T-helper 17 cell (primary cell): ENCODE measurements around the gene ACSL5. TPM values are rescaled to one million over a fixed set of nuclear protein-coding genes. Genes with fewer than 3 reads are reported as not detected.

Experiments
- ATAC-seq: fragments of 150-1000 bp; cut with Tn5 transposase; 2 replicates; pipeline ENCODE4 v1.10.0; 2021; ENCODE audit warnings: mild to moderate bottlenecking, moderate library complexity
- DNase-seq, 3 donors: peaks; one replicate each; pipeline versions ENCODE4 v3.0.0 to v3.0.0-alpha.2; 2020 to 2021
- H3K9me3 ChIP-seq: one replicate; pipeline ENCODE4 v1.7.0; 2013; ENCODE audit warnings: low read length, mild to moderate bottlenecking; ENCODE audit not compliant: control insufficient read depth, poor library complexity, severe bottlenecking
- H3K27ac Mint-ChIP-seq: one replicate; pipeline ENCODE4 v1.8.0; 2022; ENCODE audit warnings: mild to moderate bottlenecking, moderate library complexity, mixed read lengths
- H3K27me3 Mint-ChIP-seq: one replicate; pipeline ENCODE4 v1.8.0; 2022; ENCODE audit warnings: mixed read lengths
- H3K36me3 Mint-ChIP-seq: one replicate; pipeline ENCODE4 v1.8.0; 2022; ENCODE audit warnings: low read depth, mixed read lengths
- H3K4me1 Mint-ChIP-seq: one replicate; pipeline ENCODE4 v1.8.0; 2022; ENCODE audit warnings: mild to moderate bottlenecking, mixed read lengths
- H3K4me3 Mint-ChIP-seq: one replicate; pipeline ENCODE4 v1.8.0; 2022; ENCODE audit warnings: mild to moderate bottlenecking, moderate library complexity, mixed read lengths
- total RNA-seq, 4 donors: library from RNA in 2 of 4; stranded (reverse) in 2 of 4; gene quantifications; one replicate each; pipeline ENCODE4 v1.2.3 and lab custom pipeline; 2022 to 2026

The ACSL5 gene
- total RNA-seq, 2 donors from 2014 or later: 35.4 to 44.2 TPM

DNA sequence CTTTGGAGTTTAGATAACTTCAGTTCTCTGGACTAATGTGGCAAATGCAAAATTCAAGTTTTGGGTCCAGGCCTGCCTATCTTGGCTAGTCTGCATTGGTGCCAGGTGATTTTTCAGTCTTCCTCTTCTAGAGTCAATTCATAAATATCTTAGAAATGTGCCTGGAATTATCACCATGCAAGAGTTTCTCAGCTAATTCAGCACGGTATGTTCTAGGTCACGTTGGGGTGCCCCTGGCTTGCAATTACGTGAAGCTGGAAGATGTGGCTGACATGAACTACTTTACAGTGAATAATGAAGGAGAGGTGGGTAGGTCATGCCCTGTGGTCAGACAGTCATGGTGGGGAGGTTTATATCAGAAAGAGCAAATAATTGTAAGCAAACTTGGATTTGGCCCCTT lies 47.8 kb downstream of the ACSL5 start:
- Mint-ChIP-seq H3K27ac (peak overlapping the region; percentile 65), H3K4me1 (peaks cover 3% of the 10 kb centered on the region), H3K36me3 (peaks cover 8% of the 10 kb centered on the region), H3K4me3 (no peak overlapping the region), H3K27me3 (no peaks in the 10 kb centered on the region)
- ATAC-seq (no peak), DNase-seq (no peak)
- H3K9me3 ChIP-seq: no peaks in the 10 kb centered on the region

DNA sequence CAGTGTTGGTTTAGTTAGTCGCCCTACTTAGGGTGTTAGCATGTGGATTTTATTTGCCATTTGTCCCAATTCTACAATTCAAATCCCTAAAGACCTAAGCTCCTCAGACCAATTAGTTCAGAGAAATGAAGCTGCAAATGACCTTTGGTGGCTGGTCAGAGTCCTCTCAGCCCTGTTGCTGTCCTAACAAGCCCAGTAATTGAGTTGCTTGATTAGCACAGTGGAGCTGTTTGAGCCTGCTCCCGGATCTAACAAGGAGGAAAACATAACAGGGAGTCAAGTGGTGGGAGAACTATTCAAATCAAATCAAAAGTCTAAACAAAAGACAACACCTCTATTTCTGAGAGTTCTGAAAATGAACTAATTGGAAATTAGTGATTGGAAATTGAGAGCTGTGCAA lies 50.7 kb downstream of the ACSL5 start:
- H3K9me3 ChIP-seq: no peaks in the 10 kb centered on the region
- H3K27me3 Mint-ChIP-seq: no peaks in the 10 kb centered on the region
- H3K4me3 Mint-ChIP-seq: no peak overlapping the region
- peaks cover 10% of the 10 kb centered on the region for H3K36me3 Mint-ChIP-seq
- H3K27ac Mint-ChIP-seq: no peak overlapping the region
- peaks cover 8% of the 10 kb centered on the region for H3K4me1 Mint-ChIP-seq
- DNase-seq: no peak
- no peak for ATAC-seq

- Mint-ChIP-seq H3K4me3 (no peak overlapping the region), H3K27ac (peak overlapping the region; percentile 60), H3K36me3 (peaks cover 5% of the 10 kb centered on the region), H3K4me1 (peaks cover 6% of the 10 kb centered on the region), H3K27me3 (no peaks in the 10 kb centered on the region)
- H3K9me3 ChIP-seq: no peaks in the 10 kb centered on the region
- no peak for ATAC-seq
- DNase-seq: no peak
These were observed 52.2 kb downstream of the ACSL5 start for GRCh38 chr10:112426111-112426510.

GRCh38 chr10:112429147-112429546 lies 55.2 kb downstream of the ACSL5 start:
- no peak for ATAC-seq
- H3K9me3 ChIP-seq: no peaks in the 10 kb centered on the region

GRCh38 chr10:112429654-112430230 lies 55.8 kb downstream of the ACSL5 start:
- H3K4me1 Mint-ChIP-seq: peaks cover 7% of the 10 kb centered on the region
- no peak for DNase-seq
- H3K9me3 ChIP-seq: no peaks in the 10 kb centered on the region
- peak overlapping the region; percentile 47 for H3K27ac Mint-ChIP-seq
- no peak for ATAC-seq
- H3K36me3 Mint-ChIP-seq: peaks cover 5% of the 10 kb centered on the region
- H3K27me3 Mint-ChIP-seq: no peaks in the 10 kb centered on the region
- no peak overlapping the region for H3K4me3 Mint-ChIP-seq

More at GRCh38 chr10:112429147-112429546, 55.2 kb downstream of the ACSL5 start:
- Mint-ChIP-seq H3K4me1 (peaks cover 6% of the 10 kb centered on the region), H3K36me3 (peaks cover 5% of the 10 kb centered on the region), H3K27me3 (no peaks in the 10 kb centered on the region), H3K4me3 (no peak overlapping the region), H3K27ac (peak overlapping the region; percentile 47)
- DNase-seq: no peak

GRCh38 chr10:112433136-112433535 lies 59.2 kb downstream of the ACSL5 start:
- peaks cover 6% of the 10 kb centered on the region for H3K36me3 Mint-ChIP-seq
- H3K4me3 Mint-ChIP-seq: no peak overlapping the region
- no peaks in the 10 kb centered on the region for H3K9me3 ChIP-seq
- H3K27ac Mint-ChIP-seq: no peak overlapping the region
- no peaks in the 10 kb centered on the region for H3K27me3 Mint-ChIP-seq
- peaks cover 9% of the 10 kb centered on the region for H3K4me1 Mint-ChIP-seq
- DNase-seq (no peak), ATAC-seq (no peak)

- H3K27ac Mint-ChIP-seq: peak overlapping the region; percentile 67
These were observed 61.2 kb downstream of the ACSL5 start for GRCh38 chr10:112434988-112435619.

GRCh38 chr10:112438356-112438755 lies 64.4 kb downstream of the ACSL5 start:
- Mint-ChIP-seq H3K27ac (no peak overlapping the region), H3K36me3 (peaks cover 6% of the 10 kb centered on the region), H3K4me1 (peaks cover 13% of the 10 kb centered on the region), H3K27me3 (no peaks in the 10 kb centered on the region), H3K4me3 (no peak overlapping the region)
- ATAC-seq (no peak), DNase-seq (no peak)
- no peaks in the 10 kb centered on the region for H3K9me3 ChIP-seq

More at GRCh38 chr10:112434988-112435619, 61.2 kb downstream of the ACSL5 start:
- Mint-ChIP-seq H3K4me3 (no peak overlapping the region), H3K27me3 (no peaks in the 10 kb centered on the region), H3K36me3 (peaks cover 6% of the 10 kb centered on the region), H3K4me1 (peaks cover 6% of the 10 kb centered on the region)
- ATAC-seq: no peak
- DNase-seq: no peak
- H3K9me3 ChIP-seq: no peaks in the 10 kb centered on the region

- H3K4me1 Mint-ChIP-seq: peaks cover 24% of the 10 kb centered on the region
- no peak overlapping the region for H3K4me3 Mint-ChIP-seq
- H3K36me3 Mint-ChIP-seq: peaks cover 4% of the 10 kb centered on the region
- H3K27me3 Mint-ChIP-seq: no peaks in the 10 kb centered on the region
- H3K27ac Mint-ChIP-seq: no peak overlapping the region
- no peak for DNase-seq
- no peak for ATAC-seq
- no peaks in the 10 kb centered on the region for H3K9me3 ChIP-seq
These were observed 67.6 kb downstream of the ACSL5 start for GRCh38 chr10:112441520-112441919.

GRCh38 chr10:112442063-112442462 lies 68.1 kb downstream of the ACSL5 start:
- DNase-seq (no peak), ATAC-seq (no peak)
- Mint-ChIP-seq H3K4me3 (no peak overlapping the region), H3K27ac (peak overlapping the region; percentile 53), H3K4me1 (peaks cover 24% of the 10 kb centered on the region), H3K36me3 (peaks cover 6% of the 10 kb centered on the region), H3K27me3 (no peaks in the 10 kb centered on the region)
- H3K9me3 ChIP-seq: no peaks in the 10 kb centered on the region

DNA sequence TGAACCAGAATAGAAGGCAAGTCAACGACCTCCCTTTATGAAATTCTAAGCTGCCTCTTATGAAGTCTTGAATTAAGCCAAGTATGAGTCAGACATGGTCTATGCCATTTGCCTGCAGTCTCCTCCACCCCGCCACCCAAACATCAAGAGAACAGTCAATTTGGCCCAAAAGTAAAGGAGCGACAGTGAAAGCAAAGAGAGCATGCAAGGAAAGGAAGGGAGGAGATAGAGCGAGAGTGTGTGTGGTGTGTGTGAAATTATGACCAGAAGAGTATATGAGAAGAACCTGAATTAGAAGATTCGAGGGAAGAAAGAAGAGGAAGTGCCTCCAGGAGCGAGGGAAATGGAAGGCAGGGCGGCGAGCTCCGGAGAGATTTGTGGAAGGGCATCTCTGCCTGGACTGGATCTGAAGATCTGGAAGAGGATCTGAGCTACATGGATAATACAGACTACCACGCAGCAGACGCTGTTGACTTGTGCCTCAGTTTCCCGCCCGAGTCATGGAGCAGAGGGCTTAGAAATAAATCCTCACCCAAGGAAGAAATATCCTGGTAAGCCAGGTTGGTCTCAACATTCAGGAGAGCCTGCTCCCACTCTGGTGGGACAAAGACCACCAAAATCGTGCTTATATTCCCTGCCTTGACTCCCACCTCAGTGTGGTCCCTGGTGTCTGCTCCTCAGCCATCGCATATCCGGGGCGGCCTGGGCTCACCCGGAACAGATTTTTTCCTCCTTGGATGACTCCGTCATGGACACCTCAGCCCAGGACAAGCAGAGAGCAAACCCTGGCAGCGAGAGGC lies 72.3 kb downstream of the ACSL5 start:
- H3K36me3 Mint-ChIP-seq: peaks cover 6% of the 10 kb centered on the region
- peaks cover 35% of the 10 kb centered on the region for H3K4me1 Mint-ChIP-seq
- H3K4me3 Mint-ChIP-seq: peak overlapping the region; percentile 96
- H3K27ac Mint-ChIP-seq: peak overlapping the region; percentile 95
- no peaks in the 10 kb centered on the region for H3K27me3 Mint-ChIP-seq
- no peaks in the 10 kb centered on the region for H3K9me3 ChIP-seq
- ATAC-seq (no peak), DNase-seq (no peak)

DNA sequence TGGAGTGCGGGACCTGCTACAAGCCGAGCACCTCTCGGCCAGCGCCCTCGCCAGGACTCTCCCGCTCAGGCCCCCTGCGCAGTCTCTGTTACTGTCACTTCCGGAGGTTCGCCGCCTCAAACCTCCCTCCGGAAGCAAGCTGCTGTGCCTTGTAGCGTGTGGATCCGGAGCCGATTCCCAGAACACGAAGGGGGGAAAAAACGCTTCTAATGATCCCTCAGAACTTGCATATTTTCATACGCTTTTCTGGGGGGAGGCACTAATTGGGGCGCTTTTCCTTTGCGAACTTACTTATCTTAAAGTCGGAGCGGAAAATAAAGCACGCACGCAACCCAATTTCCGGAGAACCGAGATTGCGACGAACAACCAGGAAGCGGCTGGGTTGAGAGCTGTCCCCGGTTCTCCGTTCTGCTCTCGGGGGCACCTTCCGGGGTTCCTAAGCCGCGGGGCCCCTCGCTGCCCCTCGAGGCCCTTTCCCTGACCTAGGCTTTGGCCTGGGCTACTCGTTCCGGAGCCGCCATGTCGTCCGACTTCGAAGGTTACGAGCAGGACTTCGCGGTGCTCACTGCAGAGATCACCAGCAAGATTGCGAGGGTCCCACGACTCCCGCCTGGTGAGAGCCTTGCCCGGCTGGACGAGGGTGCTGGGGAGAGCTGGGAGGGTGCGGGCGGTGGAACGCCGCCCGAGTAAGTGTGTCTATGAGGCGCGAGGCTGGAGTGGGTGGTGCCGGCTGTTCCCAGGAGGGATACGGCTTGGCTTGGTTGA lies 73.1 kb downstream of the ACSL5 start, which contains the start of the genes VTI1A and ZDHHC6:
VTI1A (plus strand) TSS at position 361 of the 765 bp plus-strand sequence; CDS start at position 520, 159 bp downstream.
ZDHHC6 (minus strand) TSS at position 60 of the 765 bp plus-strand sequence. CDS start 1,478 bp downstream, outside the sequence.
- H3K9me3 ChIP-seq: no peaks in the 10 kb centered on the region
- peak within 1 kb of the TSS; percentile 95 for H3K27ac Mint-ChIP-seq
- peaks cover 8% of the 10 kb centered on the region for H3K36me3 Mint-ChIP-seq
- peaks cover 33% of the 10 kb centered on the region for H3K4me1 Mint-ChIP-seq
- peak; percentile 92 for ATAC-seq
- H3K4me3 Mint-ChIP-seq: peak within 1 kb of the TSS; percentile 96
- DNase-seq: peak; percentile 69 to 73 (median 70)
- no peaks in the 10 kb centered on the region for H3K27me3 Mint-ChIP-seq

- peaks cover 30% of the 10 kb centered on the region for H3K4me1 Mint-ChIP-seq
- H3K9me3 ChIP-seq: no peaks in the 10 kb centered on the region
- DNase-seq (no peak), ATAC-seq (no peak)
- peak overlapping the region; percentile 96 for H3K4me3 Mint-ChIP-seq
- no peaks in the 10 kb centered on the region for H3K27me3 Mint-ChIP-seq
- H3K36me3 Mint-ChIP-seq: peaks cover 8% of the 10 kb centered on the region
- peak overlapping the region; percentile 95 for H3K27ac Mint-ChIP-seq
These were observed 73.7 kb downstream of the ACSL5 start for GRCh38 chr10:112447620-112447928.
